ENCODE data around the gene PPP3CA. TPM values are rescaled to one million over a fixed set of nuclear protein-coding genes. Genes with fewer than 3 reads are reported as not detected.
A peak's percentile ranks its signal among the peaks of the same experiment; 100 is the strongest.

The PPP3CA gene
- total RNA-seq, 1 experiment from 2014 or later, result 129 TPM

DNA sequence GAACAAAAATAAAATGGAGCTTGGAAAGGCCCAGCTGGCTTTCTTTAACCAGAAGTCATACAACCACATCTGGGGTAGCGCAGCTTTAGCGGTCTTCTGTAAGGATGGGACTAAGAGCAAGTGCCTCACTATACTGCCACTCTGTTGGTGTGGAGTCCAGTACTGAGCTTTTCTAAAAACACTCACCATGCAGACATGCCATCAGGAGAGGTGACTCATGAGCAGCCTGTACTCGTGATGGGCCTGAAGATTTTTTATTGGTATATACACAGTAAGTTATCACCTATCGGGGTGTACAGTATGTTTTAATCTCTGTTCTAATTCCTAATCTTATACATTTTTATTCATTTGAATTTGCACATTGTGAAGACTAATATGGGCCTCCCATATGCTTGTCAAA is 9.6 kb downstream of the PPP3CA start:
- DNase-seq (ENCODE audit: low spot score), result peak; percentile 42
- no peaks in the 10 kb centered on the region for H3K27me3 ChIP-seq (replicated peaks; ENCODE audit: insufficient read depth, low read depth, low read length, poor library complexity)
- no peaks in the 10 kb centered on the region for H3K9me3 ChIP-seq (ENCODE audit: low read depth, low read length, poor library complexity, severe bottlenecking)
- no peaks in the 10 kb centered on the region for H3K36me3 ChIP-seq (ENCODE audit: insufficient read depth, low read length, poor library complexity, severe bottlenecking)
- intact Hi-C loops (cut with micrococcal nuclease; ENCODE audit: unreplicated experiment), result loop anchor here (5.0 to 10.0 kb wide), 2 partner anchors 160 to 927 kb away; no protein-coding TSS in a partner anchor
- POLR2A ChIA-PET (ENCODE audit: low non-redundant PET), result interaction anchor here (0.6 kb wide), 1 partner anchor 34 kb away, joined by 3 read pairs; no protein-coding TSS in a partner anchor
- H3K4me3 ChIP-seq (ENCODE audit: low read depth, low read length, poor library complexity, severe bottlenecking), result no peak overlapping the region
- peaks cover 64% of the 10 kb centered on the region for H3K4me1 ChIP-seq (ENCODE audit: insufficient read depth, low read length, poor library complexity, severe bottlenecking)
- peak overlapping the region; percentile 62 for H3K27ac ChIP-seq (ENCODE audit: low read depth, low read length, poor library complexity, severe bottlenecking)
- CTCF ChIA-PET, result interaction anchor here (0.6 kb wide), 1 partner anchor 12 kb away, joined by 3 read pairs; no protein-coding TSS in a partner anchor
- no TSS peak for BruUV-seq (replicated peaks)
- no peak for TF ChIP-seq EZH2 (IDR thresholded peaks at IDR 0.05; ENCODE audit: borderline replicate concordance, low read depth, low read length, poor library complexity, severe bottlenecking)
- TF ChIP-seq, protein P1, sequence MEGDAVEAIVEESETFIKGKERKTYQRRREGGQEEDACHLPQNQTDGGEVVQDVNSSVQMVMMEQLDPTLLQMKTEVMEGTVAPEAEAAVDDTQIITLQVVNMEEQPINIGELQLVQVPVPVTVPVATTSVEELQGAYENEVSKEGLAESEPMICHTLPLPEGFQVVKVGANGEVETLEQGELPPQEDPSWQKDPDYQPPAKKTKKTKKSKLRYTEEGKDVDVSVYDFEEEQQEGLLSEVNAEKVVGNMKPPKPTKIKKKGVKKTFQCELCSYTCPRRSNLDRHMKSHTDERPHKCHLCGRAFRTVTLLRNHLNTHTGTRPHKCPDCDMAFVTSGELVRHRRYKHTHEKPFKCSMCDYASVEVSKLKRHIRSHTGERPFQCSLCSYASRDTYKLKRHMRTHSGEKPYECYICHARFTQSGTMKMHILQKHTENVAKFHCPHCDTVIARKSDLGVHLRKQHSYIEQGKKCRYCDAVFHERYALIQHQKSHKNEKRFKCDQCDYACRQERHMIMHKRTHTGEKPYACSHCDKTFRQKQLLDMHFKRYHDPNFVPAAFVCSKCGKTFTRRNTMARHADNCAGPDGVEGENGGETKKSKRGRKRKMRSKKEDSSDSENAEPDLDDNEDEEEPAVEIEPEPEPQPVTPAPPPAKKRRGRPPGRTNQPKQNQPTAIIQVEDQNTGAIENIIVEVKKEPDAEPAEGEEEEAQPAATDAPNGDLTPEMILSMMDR (conservative IDR thresholded peaks at IDR 0.05; ENCODE audit: low read depth, low read length), result no peak

DNA sequence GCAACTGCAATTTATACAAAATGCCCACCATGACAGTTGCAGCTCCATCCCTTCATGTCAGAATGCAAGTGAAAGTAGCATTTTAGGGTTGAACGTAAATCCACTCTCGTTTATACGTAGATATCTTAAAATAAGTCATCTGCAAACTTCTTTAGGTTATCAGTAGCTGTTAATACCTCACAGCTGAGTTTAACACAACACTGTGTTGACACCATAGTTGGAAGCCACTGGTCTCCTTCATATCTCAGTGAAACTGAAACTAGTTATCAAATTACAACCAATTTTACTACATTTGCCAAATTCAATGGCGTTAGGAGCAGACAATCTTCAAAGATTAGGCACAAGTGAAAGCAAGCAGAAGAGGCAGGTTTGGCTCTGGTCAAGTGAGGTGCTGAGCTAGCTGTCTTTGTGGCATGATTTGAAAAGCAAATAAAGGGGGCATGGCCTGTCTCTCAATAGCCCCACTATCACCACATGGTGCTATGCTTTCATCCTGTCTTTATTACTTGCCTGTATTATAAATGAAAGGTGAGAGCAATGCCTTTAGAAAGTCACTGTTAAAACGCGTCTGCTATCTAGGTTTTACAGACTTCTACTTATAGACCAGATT is 12.3 kb downstream of the PPP3CA start:
- CTCF ChIA-PET, result no interaction called here

DNA sequence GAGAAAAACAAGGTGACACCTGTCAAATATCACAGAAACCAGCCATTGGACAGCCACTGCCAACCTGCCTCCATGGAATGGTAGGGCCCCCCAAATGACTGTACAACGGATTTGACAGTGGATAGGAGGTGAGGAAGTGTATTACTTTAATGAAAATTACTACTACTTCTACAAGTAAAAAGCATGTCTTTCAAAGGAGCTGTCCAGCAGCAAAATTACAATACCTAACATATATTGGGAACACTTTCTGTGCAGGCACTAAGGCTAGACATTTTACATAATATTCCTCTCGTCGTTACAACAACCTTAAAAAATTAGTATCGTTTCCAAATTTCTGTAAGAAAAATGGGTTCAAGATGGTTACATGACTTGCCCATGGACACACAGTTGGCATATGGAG is 14.9 kb downstream of the PPP3CA start:
- peaks cover 56% of the 10 kb centered on the region for H3K4me1 ChIP-seq (ENCODE audit: insufficient read depth, low read length, poor library complexity, severe bottlenecking)
- no peak overlapping the region for H3K27ac ChIP-seq (ENCODE audit: low read depth, low read length, poor library complexity, severe bottlenecking)
- H3K4me3 ChIP-seq (ENCODE audit: low read depth, low read length, poor library complexity, severe bottlenecking), result no peak overlapping the region
- TF ChIP-seq, protein P1 (conservative IDR thresholded peaks at IDR 0.05; ENCODE audit: low read depth, low read length), result no peak
- no peak for TF ChIP-seq EZH2 (IDR thresholded peaks at IDR 0.05; ENCODE audit: borderline replicate concordance, low read depth, low read length, poor library complexity, severe bottlenecking)
- POLR2A ChIA-PET (ENCODE audit: low non-redundant PET), result interaction anchor here (0.8 kb wide), 1 partner anchor 50 kb away, joined by 4 read pairs; no protein-coding TSS in a partner anchor
- CTCF ChIA-PET, result no interaction called here
- no peaks in the 10 kb centered on the region for H3K36me3 ChIP-seq (ENCODE audit: insufficient read depth, low read length, poor library complexity, severe bottlenecking)
- no peaks in the 10 kb centered on the region for H3K27me3 ChIP-seq (replicated peaks; ENCODE audit: insufficient read depth, low read depth, low read length, poor library complexity)
- intact Hi-C loops (cut with micrococcal nuclease; ENCODE audit: unreplicated experiment), result loop anchor here (5.0 to 10.0 kb wide), 3 partner anchors 145 to 932 kb away; no protein-coding TSS in a partner anchor
- no TSS peak for BruUV-seq (replicated peaks)
- no peak for DNase-seq (ENCODE audit: low spot score)
- no peaks in the 10 kb centered on the region for H3K9me3 ChIP-seq (ENCODE audit: low read depth, low read length, poor library complexity, severe bottlenecking)

More for the DNA sequence above, 12.3 kb downstream of the PPP3CA start:
- H3K9me3 ChIP-seq (ENCODE audit: low read depth, low read length, poor library complexity, severe bottlenecking), result no peaks in the 10 kb centered on the region
- no TSS peak for BruUV-seq (replicated peaks)
- intact Hi-C loops (cut with micrococcal nuclease; ENCODE audit: unreplicated experiment), result loop anchor here (5.0 to 10.0 kb wide), 4 partner anchors 148 to 930 kb away; no protein-coding TSS in a partner anchor
- POLR2A ChIA-PET (ENCODE audit: low non-redundant PET), result no interaction called here
- no peaks in the 10 kb centered on the region for H3K36me3 ChIP-seq (ENCODE audit: insufficient read depth, low read length, poor library complexity, severe bottlenecking)
- H3K27me3 ChIP-seq (replicated peaks; ENCODE audit: insufficient read depth, low read depth, low read length, poor library complexity), result no peaks in the 10 kb centered on the region
- no peak overlapping the region for H3K4me3 ChIP-seq (ENCODE audit: low read depth, low read length, poor library complexity, severe bottlenecking)
- peaks cover 70% of the 10 kb centered on the region for H3K4me1 ChIP-seq (ENCODE audit: insufficient read depth, low read length, poor library complexity, severe bottlenecking)
- no peak for DNase-seq (ENCODE audit: low spot score)
- no peak overlapping the region for H3K27ac ChIP-seq (ENCODE audit: low read depth, low read length, poor library complexity, severe bottlenecking)
- no peak for TF ChIP-seq EZH2 (IDR thresholded peaks at IDR 0.05; ENCODE audit: borderline replicate concordance, low read depth, low read length, poor library complexity, severe bottlenecking)
- TF ChIP-seq, protein P1 (conservative IDR thresholded peaks at IDR 0.05; ENCODE audit: low read depth, low read length), result no peak

Data from A673 (cell line).